ENCODE data around the gene ZBTB8A. TPM values are rescaled to one million over a fixed set of nuclear protein-coding genes. Genes with fewer than 3 reads are reported as not detected.

Gene ZBTB8A
- total and polyA plus RNA-seq, 2 of the 13 experiments (the other 11 are each of a cell fraction or from before 2014, with no cell fraction given), result 1.3 to 3.7 TPM

DNA sequence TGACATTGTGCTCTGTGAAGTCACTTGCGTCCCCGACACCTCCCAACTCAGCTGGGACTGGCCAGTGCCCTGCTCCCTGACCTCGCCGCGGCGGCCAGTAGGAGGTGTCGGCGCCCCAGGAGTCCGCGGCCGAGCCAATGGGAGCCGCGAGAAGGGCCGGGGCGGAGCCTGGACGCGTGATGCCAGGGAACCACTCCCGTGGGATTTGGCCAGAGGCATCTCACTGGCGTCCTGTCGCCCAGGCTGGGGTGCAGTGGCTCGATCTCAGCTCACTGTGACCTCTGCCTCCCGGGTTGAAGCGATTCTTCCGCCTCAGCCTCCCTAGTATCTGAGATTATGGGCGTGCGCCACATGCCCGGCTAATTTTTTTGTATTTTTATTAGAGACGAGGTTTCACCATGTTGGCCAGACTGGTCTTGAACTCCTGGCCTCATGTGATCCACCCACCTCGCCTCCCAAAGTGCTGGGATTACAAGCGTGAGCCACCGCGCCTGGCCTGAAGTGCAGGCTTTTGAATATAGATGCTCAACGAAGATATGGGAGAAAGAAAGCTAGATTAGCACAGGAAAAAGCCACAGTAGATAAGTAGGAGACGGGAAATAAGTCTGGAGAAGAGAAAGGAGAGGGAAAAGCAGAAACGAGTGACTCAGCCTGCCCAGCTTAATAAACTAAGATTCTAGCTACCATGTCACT, 73.1 kb downstream of the ZBTB8A start (continued):
- TF ChIP-seq, protein P1, sequence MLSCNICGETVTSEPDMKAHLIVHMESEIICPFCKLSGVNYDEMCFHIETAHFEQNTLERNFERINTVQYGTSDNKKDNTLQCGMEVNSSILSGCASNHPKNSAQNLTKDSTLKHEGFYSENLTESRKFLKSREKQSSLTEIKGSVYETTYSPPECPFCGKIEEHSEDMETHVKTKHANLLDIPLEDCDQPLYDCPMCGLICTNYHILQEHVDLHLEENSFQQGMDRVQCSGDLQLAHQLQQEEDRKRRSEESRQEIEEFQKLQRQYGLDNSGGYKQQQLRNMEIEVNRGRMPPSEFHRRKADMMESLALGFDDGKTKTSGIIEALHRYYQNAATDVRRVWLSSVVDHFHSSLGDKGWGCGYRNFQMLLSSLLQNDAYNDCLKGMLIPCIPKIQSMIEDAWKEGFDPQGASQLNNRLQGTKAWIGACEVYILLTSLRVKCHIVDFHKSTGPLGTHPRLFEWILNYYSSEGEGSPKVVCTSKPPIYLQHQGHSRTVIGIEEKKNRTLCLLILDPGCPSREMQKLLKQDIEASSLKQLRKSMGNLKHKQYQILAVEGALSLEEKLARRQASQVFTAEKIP (CRISPR knock-in tag; IDR thresholded peaks at IDR 0.05; ENCODE audit: borderline replicate concordance), result no peak
- TF ChIP-seq NFYB (CRISPR knock-in tag; IDR thresholded peaks at IDR 0.05) (peak; percentile 88), ZNF816 (CRISPR knock-in tag; IDR thresholded peaks at IDR 0.05; ENCODE audit: borderline replicate concordance) (0 out of 2 replicates have a peak, but pooled peaks have one; percentile 32), HDAC1 (CRISPR knock-in tag; IDR thresholded peaks at IDR 0.05) (peak; percentile 73), SMARCC2 (IDR thresholded peaks at IDR 0.05) (no peak), CREB1 (IDR thresholded peaks at IDR 0.05) (peak; percentile 54; the same call in 1 of the 2 replicates), CREB1 (CRISPR knock-in tag; IDR thresholded peaks at IDR 0.05) (peak; percentile 77), JUN (CRISPR knock-in tag; IDR thresholded peaks at IDR 0.05) (no peak), SP5 (CRISPR knock-in tag; IDR thresholded peaks at IDR 0.05; ENCODE audit: borderline replicate concordance, low read depth) (no peak), MEF2D (CRISPR knock-in tag; IDR thresholded peaks at IDR 0.05) (0 out of 2 replicates have a peak, but pooled peaks have one; percentile 44), ZSCAN30 (CRISPR knock-in tag; IDR thresholded peaks at IDR 0.05) (no peak), TBL1XR1 (IDR thresholded peaks at IDR 0.05; ENCODE audit: borderline replicate concordance, low read length, partially characterized antibody) (no peak), ZNF724P (CRISPR knock-in tag; IDR thresholded peaks at IDR 0.05; ENCODE audit: borderline replicate concordance) (no peak), ZMAT3 (CRISPR knock-in tag; conservative IDR thresholded peaks at IDR 0.05) (no peak), HIVEP1 (CRISPR knock-in tag; IDR thresholded peaks at IDR 0.05) (no peak), RFX3 (CRISPR knock-in tag; IDR thresholded peaks at IDR 0.05) (no peak), ZNF543 (CRISPR knock-in tag; IDR thresholded peaks at IDR 0.05) (0 out of 2 replicates have a peak, but pooled peaks have one; percentile 40), MED8 (CRISPR knock-in tag; IDR thresholded peaks at IDR 0.05; ENCODE audit: insufficient replicate concordance) (no peak)
- TF ChIP-seq, protein P2, sequence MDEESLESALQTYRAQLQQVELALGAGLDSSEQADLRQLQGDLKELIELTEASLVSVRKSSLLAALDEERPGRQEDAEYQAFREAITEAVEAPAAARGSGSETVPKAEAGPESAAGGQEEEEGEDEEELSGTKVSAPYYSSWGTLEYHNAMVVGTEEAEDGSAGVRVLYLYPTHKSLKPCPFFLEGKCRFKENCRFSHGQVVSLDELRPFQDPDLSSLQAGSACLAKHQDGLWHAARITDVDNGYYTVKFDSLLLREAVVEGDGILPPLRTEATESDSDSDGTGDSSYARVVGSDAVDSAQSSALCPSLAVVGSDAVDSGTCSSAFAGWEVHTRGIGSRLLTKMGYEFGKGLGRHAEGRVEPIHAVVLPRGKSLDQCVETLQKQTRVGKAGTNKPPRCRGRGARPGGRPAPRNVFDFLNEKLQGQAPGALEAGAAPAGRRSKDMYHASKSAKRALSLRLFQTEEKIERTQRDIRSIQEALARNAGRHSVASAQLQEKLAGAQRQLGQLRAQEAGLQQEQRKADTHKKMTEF (CRISPR knock-in tag; IDR thresholded peaks at IDR 0.05), result peak; percentile 67
- TF ChIP-seq, protein P3, sequence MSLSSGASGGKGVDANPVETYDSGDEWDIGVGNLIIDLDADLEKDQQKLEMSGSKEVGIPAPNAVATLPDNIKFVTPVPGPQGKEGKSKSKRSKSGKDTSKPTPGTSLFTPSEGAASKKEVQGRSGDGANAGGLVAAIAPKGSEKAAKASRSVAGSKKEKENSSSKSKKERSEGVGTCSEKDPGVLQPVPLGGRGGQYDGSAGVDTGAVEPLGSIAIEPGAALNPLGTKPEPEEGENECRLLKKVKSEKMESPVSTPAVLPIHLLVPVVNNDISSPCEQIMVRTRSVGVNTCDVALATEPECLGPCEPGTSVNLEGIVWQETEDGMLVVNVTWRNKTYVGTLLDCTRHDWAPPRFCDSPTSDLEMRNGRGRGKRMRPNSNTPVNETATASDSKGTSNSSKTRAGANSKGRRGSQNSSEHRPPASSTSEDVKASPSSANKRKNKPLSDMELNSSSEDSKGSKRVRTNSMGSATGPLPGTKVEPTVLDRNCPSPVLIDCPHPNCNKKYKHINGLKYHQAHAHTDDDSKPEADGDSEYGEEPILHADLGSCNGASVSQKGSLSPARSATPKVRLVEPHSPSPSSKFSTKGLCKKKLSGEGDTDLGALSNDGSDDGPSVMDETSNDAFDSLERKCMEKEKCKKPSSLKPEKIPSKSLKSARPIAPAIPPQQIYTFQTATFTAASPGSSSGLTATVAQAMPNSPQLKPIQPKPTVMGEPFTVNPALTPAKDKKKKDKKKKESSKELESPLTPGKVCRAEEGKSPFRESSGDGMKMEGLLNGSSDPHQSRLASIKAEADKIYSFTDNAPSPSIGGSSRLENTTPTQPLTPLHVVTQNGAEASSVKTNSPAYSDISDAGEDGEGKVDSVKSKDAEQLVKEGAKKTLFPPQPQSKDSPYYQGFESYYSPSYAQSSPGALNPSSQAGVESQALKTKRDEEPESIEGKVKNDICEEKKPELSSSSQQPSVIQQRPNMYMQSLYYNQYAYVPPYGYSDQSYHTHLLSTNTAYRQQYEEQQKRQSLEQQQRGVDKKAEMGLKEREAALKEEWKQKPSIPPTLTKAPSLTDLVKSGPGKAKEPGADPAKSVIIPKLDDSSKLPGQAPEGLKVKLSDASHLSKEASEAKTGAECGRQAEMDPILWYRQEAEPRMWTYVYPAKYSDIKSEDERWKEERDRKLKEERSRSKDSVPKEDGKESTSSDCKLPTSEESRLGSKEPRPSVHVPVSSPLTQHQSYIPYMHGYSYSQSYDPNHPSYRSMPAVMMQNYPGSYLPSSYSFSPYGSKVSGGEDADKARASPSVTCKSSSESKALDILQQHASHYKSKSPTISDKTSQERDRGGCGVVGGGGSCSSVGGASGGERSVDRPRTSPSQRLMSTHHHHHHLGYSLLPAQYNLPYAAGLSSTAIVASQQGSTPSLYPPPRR (CRISPR knock-in tag; IDR thresholded peaks at IDR 0.05; ENCODE audit: borderline replicate concordance), result peak; percentile 33; the same call in 1 of the 2 replicates
- TF ChIP-seq, protein P4, sequence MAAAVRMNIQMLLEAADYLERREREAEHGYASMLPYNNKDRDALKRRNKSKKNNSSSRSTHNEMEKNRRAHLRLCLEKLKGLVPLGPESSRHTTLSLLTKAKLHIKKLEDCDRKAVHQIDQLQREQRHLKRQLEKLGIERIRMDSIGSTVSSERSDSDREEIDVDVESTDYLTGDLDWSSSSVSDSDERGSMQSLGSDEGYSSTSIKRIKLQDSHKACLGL (CRISPR knock-in tag; IDR thresholded peaks at IDR 0.05), result 0 out of 2 replicates have a peak, but pooled peaks have one; percentile 21

Data from HepG2 (cell line).